ENCODE data around the gene MAP2K7. TPM values are rescaled to one million over a fixed set of nuclear protein-coding genes. Genes with fewer than 3 reads are reported as not detected.
"Not testable (repeated sequence)": the region's sequence is repeated elsewhere in the genome, so short reads cannot be mapped to it uniquely, and the experiment has no call there.

The MAP2K7 gene
- total RNA-seq, 2 donors from 2014 or later = 26.3 to 38.3 TPM

GRCh38 chr19:7928334-7928706 lies 24.6 kb downstream of the MAP2K7 start:
- no peaks in the 10 kb centered on the region for H3K27me3 ChIP-seq
- no peak for TF ChIP-seq CTCF (IDR thresholded peaks at IDR 0.05)
- H3K4me3 ChIP-seq = no peak overlapping the region
- H3K36me3 ChIP-seq = peaks cover 18% of the 10 kb centered on the region
- DNase-seq = no peak
- no peaks in the 10 kb centered on the region for H3K9me3 ChIP-seq
- no peak overlapping the region for H3K9ac ChIP-seq (ENCODE audit: low read depth in 2 of 2, low read length in 2 of 2)
- intact Hi-C loops (cut with DNase I) = loop anchor here (10.0 kb wide), 1 partner anchor 74 kb away; no protein-coding TSS in a partner anchor
- no peak overlapping the region for H3K27ac ChIP-seq
- H3K4me1 ChIP-seq = no peaks in the 10 kb centered on the region

GRCh38 chr19:7928741-7929701 lies 25.3 kb downstream of the MAP2K7 start:
- no peak for TF ChIP-seq CTCF (IDR thresholded peaks at IDR 0.05)
- Histone ChIP-seq H3K27me3 (no peaks in the 10 kb centered on the region), H3K9me3 (no peaks in the 10 kb centered on the region), H3K4me3 (no peak overlapping the region), H3K4me1 (no peaks in the 10 kb centered on the region), H3K9ac (ENCODE audit: low read depth in 2 of 2, low read length in 2 of 2) (no peak overlapping the region), H3K36me3 (peaks cover 24% of the 10 kb centered on the region), H3K27ac (peak overlapping the region; percentile 44)
- intact Hi-C loops (cut with DNase I) = loop anchor here (10.0 kb wide), 1 partner anchor 74 kb away; no protein-coding TSS in a partner anchor
- DNase-seq = no peak

- H3K9me3 ChIP-seq; H3K27ac ChIP-seq; H3K4me3 ChIP-seq; H3K9ac ChIP-seq (ENCODE audit: low read depth in 2 of 2, low read length in 2 of 2); H3K27me3 ChIP-seq; intact Hi-C loops (cut with DNase I); DNase-seq; H3K4me1 ChIP-seq: not testable (repeated sequence)
- H3K36me3 ChIP-seq = peaks cover 27% of the 10 kb centered on the region
These were observed 26.4 kb downstream of the MAP2K7 start for GRCh38 chr19:7930030-7930429.

- no peaks in the 10 kb centered on the region for H3K27me3 ChIP-seq
- H3K27ac ChIP-seq = no peak overlapping the region
- peaks cover 32% of the 10 kb centered on the region for H3K36me3 ChIP-seq
- no peaks in the 10 kb centered on the region for H3K4me1 ChIP-seq
- H3K9ac ChIP-seq (ENCODE audit: low read depth in 2 of 2, low read length in 2 of 2) = no peak overlapping the region
- TF ChIP-seq CTCF (IDR thresholded peaks at IDR 0.05) = no peak
- H3K9me3 ChIP-seq = no peaks in the 10 kb centered on the region
- DNase-seq = no peak
- no peak overlapping the region for H3K4me3 ChIP-seq
- intact Hi-C loops (cut with DNase I) = no loop called here
These were observed 27.1 kb downstream of the MAP2K7 start for GRCh38 chr19:7930765-7931164.

GRCh38 chr19:7931221-7932061 lies 27.8 kb downstream of the MAP2K7 start:
- intact Hi-C loops (cut with DNase I) = no loop called here
- H3K27me3 ChIP-seq = no peaks in the 10 kb centered on the region
- peak overlapping the region in 1 of 2 donors; percentile 24 for H3K9ac ChIP-seq (ENCODE audit: low read depth in 2 of 2, low read length in 2 of 2)
- no peak overlapping the region for H3K4me3 ChIP-seq
- DNase-seq = no peak
- H3K9me3 ChIP-seq = no peaks in the 10 kb centered on the region
- peaks cover 32% of the 10 kb centered on the region for H3K36me3 ChIP-seq
- no peak overlapping the region for H3K27ac ChIP-seq
- no peaks in the 10 kb centered on the region for H3K4me1 ChIP-seq
- no peak for TF ChIP-seq CTCF (IDR thresholded peaks at IDR 0.05)

All from colonic mucosa (tissue), 4 donors.